Astrocyte (in vitro differentiated cells and primary cell): ENCODE measurements around the gene MAP2K3.

Experiments
- CTCF ChIP-seq: IDR thresholded peaks from 2 replicates; pipeline ENCODE4 v1.5.1; 2011; ENCODE audit warnings: low read depth, mild to moderate bottlenecking, inconsistent platforms, low read length, moderate library complexity; ENCODE audit not compliant: insufficient read depth
- EZH2 ChIP-seq: IDR thresholded peaks from 2 replicates; pipeline ENCODE4 v1.6.1; 2012; ENCODE audit warnings: mild to moderate bottlenecking, low read length, inconsistent platforms; ENCODE audit not compliant: insufficient read depth

DNA sequence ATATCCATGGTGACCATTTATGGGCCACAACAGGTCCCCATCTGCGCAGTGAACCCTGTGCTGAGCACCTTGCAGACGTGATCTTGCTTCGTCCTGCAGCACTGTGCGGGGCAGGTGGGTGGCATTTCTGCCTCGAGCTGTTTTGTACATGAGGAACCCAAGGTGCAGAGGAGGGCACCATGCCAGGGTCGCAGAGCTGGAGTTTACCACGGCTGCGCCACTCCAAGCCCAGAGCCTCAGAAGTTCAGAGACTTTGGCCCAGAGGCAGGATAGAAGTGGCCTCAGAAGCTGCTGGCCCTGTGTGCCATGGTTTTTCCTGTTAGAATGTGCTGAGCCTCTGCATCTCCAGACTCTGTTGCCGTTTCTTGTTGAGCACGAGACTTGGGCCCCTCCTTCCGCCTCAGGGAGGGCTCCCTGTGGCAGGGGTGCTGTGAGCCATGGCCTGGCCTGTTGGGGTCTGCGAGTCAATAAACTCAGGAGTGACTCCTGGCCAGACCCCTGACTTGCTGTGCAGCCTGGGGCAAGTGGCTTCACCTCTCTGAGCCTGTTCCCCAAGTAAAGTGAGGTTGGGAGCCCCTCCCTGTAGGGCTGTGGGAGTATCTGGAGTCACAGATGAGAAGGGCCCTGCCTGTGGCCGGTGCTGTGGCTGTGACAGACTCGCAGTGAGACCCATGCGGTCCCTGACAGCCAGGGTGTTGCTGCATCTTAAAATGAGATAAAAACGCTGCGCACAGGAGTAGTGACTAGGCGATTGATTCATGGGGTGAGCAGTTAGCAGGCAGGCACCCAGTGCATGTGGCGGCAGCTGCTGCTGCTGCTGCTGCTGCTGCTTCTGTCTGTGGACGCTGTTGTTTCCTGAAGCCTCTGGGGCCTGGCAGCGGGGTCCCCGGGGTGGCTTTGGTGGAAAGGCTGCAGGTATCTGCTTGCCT is 11.8 kb downstream of the MAP2K3 start:
- TF ChIP-seq CTCF = no peak
- no peak for TF ChIP-seq EZH2
